Kidney epithelial cell (primary cell): ENCODE data around the gene S1PR2. TPM values are rescaled to one million over a fixed set of nuclear protein-coding genes. Genes with fewer than 3 reads are reported as not detected.

Experiments used
- DNase-seq: peaks from one replicate; pipeline ENCODE4 v3.0.0-alpha.2; 2010; ENCODE audit warnings: low read depth
- H3K27me3 ChIP-seq: 2 replicates; pipeline ENCODE4 v1.6.0; 2011; ENCODE audit warnings: low read length; ENCODE audit not compliant: control insufficient read depth, insufficient read depth
- H3K36me3 ChIP-seq: 2 replicates; pipeline ENCODE4 v1.5.1; 2011; ENCODE audit warnings: low read length; ENCODE audit not compliant: control insufficient read depth, insufficient read depth
- H3K4me3 ChIP-seq: 2 replicates; pipeline ENCODE4 v1.5.1; 2011; ENCODE audit warnings: low read depth, mild to moderate bottlenecking, control low read depth, low read length
- total RNA-seq: library from RNA; depleted of rRNA; stranded (reverse); fragments of >200 nt; gene quantifications from 2 replicates; pipeline ENCODE4 v1.2.3, GENCODE V29; 2015
- TF ChIP-seq, protein P1 (sequence below): IDR thresholded peaks from 2 replicates; pipeline ENCODE4 v1.5.1; 2011; ENCODE audit warnings: mild to moderate bottlenecking, moderate library complexity, low read length, control low read depth, inconsistent platforms; ENCODE audit not compliant: insufficient read depth, poor library complexity, severe bottlenecking

The S1PR2 gene
- total RNA-seq, 1 donor from 2014 or later: 9.4 TPM

DNA sequence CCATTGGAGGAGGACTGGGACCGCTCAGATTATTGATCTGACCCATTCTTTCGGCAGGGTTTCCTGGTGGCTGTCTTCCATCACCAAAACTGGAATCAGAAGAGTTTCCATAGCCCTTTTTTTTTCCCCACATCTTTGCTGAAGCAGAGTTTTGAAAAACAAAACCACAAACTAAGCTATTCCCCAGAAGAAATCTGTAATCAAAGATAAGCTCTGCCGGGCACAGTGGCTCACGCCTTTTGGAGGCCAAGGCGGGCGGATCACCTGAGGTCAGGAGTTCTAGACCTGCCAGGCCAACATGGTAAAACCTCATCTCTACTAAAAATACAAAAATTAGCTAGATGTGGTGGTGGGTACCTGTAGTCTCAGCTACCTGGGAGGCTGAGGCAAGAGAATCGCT lies 35.6 kb upstream of the S1PR2 start:
- no peaks in the 10 kb centered on the region for H3K27me3 ChIP-seq
- no peak for DNase-seq
- TF ChIP-seq, protein P1, sequence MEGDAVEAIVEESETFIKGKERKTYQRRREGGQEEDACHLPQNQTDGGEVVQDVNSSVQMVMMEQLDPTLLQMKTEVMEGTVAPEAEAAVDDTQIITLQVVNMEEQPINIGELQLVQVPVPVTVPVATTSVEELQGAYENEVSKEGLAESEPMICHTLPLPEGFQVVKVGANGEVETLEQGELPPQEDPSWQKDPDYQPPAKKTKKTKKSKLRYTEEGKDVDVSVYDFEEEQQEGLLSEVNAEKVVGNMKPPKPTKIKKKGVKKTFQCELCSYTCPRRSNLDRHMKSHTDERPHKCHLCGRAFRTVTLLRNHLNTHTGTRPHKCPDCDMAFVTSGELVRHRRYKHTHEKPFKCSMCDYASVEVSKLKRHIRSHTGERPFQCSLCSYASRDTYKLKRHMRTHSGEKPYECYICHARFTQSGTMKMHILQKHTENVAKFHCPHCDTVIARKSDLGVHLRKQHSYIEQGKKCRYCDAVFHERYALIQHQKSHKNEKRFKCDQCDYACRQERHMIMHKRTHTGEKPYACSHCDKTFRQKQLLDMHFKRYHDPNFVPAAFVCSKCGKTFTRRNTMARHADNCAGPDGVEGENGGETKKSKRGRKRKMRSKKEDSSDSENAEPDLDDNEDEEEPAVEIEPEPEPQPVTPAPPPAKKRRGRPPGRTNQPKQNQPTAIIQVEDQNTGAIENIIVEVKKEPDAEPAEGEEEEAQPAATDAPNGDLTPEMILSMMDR: no peak
- no peaks in the 10 kb centered on the region for H3K36me3 ChIP-seq
- no peak overlapping the region for H3K4me3 ChIP-seq

DNA sequence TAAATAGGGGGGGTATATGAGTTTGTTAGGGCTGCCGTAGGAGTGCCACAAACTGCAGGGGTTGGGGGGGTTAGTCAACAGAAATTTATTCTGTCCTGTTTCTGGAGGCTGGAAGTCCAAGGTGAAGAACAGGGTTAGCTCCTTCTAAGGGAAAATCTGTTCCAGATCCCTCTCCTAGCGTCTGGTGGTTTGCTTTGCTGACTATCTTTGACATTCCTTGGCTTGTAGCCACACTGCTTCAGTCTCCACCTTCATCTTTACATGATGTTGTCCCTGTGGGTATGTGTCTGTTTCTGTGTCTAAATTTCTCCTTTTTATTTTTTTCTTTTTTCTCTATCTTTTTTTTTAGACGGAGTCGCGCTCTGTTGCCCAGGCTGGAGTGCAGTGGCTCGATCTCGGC lies 31.6 kb upstream of the S1PR2 start:
- TF ChIP-seq, protein P1: no peak
- Histone ChIP-seq H3K27me3 (no peaks in the 10 kb centered on the region), H3K4me3 (no peak overlapping the region), H3K36me3 (peaks cover 3% of the 10 kb centered on the region)
- no peak for DNase-seq

DNA sequence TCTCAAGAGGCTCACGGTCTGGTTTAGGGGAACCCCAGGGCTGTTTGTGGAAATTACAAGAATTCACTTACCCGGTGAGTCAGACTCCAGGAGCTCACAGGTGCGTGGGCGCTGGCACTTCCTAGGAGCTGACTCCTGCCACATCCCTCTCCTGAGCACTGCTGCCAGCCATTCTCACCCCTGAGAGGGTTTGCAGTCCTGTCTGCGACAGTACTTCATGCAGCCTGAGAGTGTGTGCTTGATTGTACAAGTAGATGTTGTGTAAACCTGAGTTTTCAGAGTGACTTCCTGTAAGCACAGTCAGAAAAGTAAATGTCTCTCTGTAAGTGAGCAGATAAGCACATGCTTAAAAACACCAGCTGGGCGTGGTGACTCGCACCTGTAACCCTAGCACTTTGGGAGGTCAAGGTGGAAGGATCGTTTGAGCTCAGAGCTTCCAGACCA lies 29.0 kb upstream of the S1PR2 start:
- TF ChIP-seq, protein P1: no peak
- Histone ChIP-seq H3K27me3 (no peaks in the 10 kb centered on the region), H3K4me3 (no peak overlapping the region), H3K36me3 (peaks cover 5% of the 10 kb centered on the region)
- DNase-seq: no peak

DNA sequence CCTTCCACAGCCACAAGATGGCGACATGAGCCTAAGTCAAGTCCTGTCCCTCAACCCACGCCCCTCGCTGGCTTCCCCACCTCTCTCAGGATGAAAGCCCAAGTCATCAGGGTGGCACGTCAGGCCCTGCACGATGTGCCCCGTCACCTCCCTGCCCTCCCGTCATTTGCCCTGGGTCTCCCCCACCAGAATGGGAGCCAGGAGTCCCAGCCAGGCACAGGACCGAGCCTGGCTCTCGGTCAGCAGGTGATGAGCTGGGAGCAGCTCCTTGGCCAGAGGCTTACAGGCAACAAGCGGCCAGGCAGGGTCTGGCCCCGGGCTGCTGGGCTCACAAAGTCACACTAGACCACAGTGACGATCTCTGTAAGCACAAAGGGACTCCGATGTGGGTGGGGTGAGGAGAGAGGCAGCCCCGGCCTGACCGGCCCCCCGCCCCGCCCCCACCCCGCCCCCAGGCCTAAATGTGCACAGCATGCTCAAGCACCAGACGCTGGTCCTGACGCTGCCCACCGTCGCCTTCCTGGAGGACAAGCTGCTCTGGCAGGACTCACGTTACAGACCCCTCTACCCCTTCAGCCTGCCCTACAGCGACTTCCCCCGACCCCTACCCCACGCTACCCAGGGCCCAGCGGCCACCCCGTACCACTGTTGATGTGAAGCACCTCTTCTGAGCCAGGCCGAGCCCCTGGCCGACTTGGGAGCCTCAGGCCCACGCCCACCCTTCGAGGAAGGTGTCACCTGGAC lies 28.2 kb upstream of the S1PR2 start:
- TF ChIP-seq, protein P1: peak; percentile 76
- H3K4me3 ChIP-seq: no peak overlapping the region
- DNase-seq: no peak
- H3K36me3 ChIP-seq: peaks cover 7% of the 10 kb centered on the region
- no peaks in the 10 kb centered on the region for H3K27me3 ChIP-seq

DNA sequence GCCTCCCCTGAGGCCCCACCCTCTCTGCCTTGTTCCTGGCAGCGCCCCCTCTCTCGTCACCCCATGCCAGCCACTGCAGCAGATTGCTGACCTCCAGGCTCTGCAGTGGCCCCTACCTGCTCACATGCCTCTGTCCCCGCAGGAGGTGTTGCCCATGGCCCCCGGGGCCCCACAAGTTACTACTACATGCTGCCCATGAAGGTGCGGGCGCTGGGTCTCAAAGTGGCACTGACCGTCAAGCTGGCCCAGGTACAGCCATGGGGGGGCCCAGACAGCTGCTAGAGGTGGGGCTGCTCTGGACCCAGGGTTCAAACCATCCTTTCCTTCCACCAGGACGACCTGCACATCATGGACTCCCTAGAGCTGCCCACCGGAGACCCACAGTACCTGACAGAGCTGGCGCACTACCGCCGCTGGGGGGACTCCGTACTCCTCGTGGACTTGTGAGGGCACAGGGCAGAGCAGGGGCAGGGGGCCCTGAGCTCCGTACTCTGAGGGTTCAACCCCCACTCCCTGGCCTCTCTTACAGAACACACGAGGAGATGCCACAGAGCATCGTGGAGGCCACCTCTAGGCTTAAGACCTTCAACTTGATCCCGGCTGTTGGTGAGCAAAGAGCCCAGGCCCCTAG lies 27.1 kb upstream of the S1PR2 start:
- H3K4me3 ChIP-seq: no peak overlapping the region
- H3K36me3 ChIP-seq: peaks cover 7% of the 10 kb centered on the region
- DNase-seq: no peak

More for the DNA sequence above, 27.1 kb upstream of the S1PR2 start:
- no peaks in the 10 kb centered on the region for H3K27me3 ChIP-seq
- TF ChIP-seq, protein P1: no peak
